SKM-1 treated with dmso at 0.1 percent for 144 hours (cell line): Measurements from ENCODE around the gene ANKRD66.

ENCODE experiments used
- DNase-seq: peaks from one replicate; lab custom pipeline; 2025; ENCODE audit not compliant: unreplicated experiment; lab: John Stamatoyannopoulos, UW

Gene ANKRD66

DNA sequence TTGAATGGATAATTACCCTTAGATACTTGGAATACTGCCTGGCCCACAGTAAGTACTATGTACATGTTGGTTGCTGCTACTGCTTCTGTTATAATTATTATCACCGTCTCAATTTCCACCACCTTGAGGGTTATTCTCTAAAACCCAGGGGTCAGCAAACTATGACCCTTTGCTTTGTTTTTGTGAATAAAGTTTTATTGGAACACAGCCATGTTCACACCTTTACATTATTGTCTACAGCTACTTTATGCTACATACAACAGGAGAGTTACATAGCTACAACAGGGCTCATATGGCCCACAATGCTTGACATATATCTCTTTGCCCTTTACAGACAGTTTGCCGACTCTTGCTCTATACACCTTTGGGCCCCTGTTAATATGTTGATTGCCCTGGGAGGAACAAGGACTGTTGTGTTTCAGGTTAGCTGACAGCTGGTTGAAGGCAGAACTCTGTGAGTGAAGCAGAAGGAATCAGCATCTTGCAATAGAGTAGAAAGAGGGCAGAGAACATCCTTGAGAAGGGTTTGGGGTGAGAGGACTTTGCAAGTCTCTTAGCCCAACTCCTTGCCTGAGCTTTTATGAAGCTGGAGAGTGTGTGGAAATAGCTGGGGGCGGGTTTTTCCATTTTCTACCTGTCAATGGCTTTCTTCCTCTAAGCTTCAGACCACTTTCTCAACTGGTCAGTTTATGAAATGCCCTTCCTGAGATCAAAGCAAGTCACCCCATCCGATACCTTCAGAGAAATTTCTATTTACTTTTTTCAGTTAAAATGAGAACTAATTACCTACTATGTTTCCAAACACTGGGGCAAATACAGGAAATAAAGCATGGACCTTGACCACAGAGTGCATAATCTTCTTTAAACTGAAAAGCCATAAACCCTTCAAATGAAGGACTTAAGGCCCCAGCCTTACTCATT, 43.0 kb downstream of the ANKRD66 start:
- DNase-seq = peak; percentile 12

DNA sequence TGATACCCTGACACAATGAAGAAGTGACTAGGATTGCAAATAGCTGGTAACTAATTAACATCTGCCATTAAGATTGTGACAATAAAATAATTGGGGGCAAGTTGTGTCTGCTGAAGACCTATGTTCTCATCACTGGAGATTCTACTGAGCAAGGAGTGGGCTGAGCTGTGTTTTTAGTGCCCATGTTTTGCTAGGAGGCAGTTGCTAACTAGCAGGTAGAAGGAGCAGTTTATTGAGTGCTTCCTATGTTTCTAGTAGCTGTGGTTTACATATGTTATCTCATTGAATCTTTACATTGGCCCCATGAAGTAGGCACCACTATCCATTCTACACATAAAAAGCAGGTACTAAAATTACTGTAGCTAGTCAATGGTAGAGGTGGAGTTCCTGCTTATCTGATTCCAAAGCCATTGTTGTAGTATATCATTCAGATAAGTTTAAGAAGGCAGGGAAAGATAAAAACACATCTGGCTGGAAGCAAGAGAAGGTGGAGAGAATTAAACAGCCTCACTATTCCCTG, 43.7 kb downstream of the ANKRD66 start:
- no peak for DNase-seq

GRCh38 chr6:46792635-46793034, 45.9 kb downstream of the ANKRD66 start:
- DNase-seq = no peak

DNA sequence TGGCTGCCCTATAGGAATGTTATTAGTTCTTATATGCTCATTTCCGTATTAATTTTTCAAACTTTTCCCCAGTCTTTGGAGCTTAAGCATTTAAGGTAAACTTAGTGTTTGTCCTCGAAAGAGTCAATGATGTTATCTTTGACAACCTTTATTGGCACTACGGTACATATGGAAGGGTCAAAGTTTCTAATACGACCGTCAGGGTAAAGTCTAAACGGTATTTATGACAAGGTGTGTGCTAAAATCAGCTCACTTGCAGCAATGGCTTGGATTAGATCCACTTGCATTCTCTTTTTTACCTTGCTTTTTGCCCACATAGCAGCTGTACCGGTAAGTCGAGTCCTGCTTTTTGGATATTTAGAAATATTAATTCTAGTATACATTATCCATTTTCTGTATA, 46.4 kb downstream of the ANKRD66 start, which contains the start of gene MEP1A:
TSS of gene MEP1A (plus strand) at position 252 of the 400 bp plus-strand sequence. CDS start at position 262, 10 bp downstream.
- no peak for DNase-seq

DNA sequence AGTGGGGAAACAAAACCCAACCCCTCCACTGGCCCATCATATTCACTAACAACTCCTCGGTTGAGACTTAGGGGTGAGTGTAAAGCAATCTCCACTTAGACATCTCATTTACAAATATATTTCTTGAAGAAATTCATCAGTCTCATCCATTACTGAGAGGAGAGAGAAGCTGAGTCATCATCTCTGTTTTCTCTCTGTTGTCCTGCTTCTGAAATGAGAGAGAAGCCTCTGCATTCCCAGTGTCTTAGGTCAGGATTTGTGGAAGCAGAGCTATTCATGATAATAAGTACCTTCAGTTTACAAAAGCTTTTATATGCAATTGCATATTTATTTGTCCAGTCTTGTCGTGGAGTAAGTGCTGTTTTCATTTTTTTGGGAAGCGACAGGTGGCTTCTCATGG, 47.3 kb downstream of the ANKRD66 start:
- no peak for DNase-seq

GRCh38 chr6:46795816-46796215, 49.1 kb downstream of the ANKRD66 start:
- DNase-seq = no peak

- DNase-seq = peak; percentile 50
Observed at GRCh38 chr6:46796848-46797580, 50.3 kb downstream of the ANKRD66 start.

- no peak for DNase-seq
Observed at GRCh38 chr6:46799657-46800056, 52.9 kb downstream of the ANKRD66 start.

DNA sequence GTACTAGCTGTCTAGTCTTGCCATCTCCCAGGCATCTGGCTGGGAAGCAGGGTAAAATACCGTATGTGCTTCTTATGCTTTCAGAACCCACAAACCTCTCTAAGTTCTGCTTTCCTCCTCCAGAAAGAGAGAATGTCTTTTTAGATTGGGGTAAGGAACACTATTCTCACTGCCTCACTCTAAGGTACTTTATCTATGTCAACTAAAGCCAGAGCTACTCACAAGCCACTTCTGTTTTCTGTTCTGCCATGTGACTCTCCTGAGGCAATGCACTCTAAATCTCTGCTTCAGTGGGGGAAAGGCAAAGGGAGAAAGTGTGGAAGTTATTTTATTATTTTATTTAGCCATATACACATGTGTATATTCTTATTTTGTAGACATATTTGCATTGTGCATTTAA, 62.1 kb downstream of the ANKRD66 start:
- peak; percentile 79 for DNase-seq
